GM12872 (cell line): ENCODE data around the gene LEFTY2.

Experiments used
- TF ChIP-seq, protein P1 (sequence below): IDR thresholded peaks from 3 replicates; pipeline ENCODE4 v1.5.1; 2011; ENCODE audit warnings: low read depth, mild to moderate bottlenecking, low read length, moderate library complexity; ENCODE audit not compliant: insufficient read depth

LEFTY2 gene

DNA sequence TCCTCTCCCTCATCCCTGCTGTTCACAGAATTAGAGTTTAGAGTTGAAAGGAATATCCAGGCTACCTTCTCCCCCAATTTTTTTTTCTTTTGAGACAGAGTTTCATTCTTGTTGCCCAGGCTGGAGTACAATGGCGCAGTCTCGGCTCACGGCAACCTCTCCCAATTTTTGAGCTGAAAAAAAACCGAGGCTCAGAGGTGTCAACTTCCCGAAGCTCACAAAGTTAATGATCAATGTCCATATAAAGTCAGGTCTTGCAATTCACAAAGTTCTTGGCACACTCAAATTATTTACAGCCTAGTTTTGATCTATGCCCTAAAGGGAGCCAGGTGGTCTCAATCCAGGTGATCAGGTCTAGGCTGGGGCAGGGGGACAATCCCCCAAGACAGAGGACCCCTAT is 51.3 kb downstream of the LEFTY2 start:
- TF ChIP-seq, protein P1, sequence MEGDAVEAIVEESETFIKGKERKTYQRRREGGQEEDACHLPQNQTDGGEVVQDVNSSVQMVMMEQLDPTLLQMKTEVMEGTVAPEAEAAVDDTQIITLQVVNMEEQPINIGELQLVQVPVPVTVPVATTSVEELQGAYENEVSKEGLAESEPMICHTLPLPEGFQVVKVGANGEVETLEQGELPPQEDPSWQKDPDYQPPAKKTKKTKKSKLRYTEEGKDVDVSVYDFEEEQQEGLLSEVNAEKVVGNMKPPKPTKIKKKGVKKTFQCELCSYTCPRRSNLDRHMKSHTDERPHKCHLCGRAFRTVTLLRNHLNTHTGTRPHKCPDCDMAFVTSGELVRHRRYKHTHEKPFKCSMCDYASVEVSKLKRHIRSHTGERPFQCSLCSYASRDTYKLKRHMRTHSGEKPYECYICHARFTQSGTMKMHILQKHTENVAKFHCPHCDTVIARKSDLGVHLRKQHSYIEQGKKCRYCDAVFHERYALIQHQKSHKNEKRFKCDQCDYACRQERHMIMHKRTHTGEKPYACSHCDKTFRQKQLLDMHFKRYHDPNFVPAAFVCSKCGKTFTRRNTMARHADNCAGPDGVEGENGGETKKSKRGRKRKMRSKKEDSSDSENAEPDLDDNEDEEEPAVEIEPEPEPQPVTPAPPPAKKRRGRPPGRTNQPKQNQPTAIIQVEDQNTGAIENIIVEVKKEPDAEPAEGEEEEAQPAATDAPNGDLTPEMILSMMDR, result no peak

DNA sequence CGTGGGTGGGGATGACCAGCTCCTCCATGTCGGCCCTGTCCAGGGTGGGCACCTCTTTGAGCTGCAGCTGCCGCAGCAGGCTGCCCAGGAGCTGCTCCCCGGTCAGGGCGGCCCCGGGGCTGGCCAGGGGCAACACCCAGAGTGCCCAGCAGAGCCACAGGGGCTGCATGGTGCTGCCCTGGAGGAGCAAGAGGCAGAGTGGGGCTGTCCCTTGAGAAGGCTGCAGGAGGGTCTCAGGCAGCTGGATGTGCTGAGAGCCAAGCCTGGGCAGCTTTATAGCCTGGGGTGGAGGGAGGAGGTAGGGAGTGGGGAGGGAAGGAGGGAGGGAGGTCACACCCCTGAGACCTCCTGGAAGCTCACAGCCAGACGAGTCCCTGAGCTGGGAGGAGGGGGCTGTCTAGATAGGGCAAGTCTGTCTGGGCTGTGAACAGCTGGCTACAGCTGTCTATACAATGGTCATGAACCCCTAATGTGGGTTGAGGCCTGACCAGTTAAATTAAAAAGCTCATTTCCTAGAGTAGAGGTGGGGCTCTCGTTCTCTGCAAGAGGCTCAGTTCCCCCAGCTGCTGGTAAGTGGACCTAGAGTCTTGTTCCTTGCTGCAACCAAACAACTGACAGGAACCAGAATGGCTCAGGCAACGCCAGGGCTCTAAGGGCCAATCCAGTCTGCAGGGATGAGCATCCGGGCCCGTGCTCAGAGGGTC is 52.0 kb downstream of the LEFTY2 start, which contains the start of gene LEFTY1:
LEFTY1 (minus strand) TSS at position 249 of the 704 bp plus-strand sequence; CDS start at position 169, 80 bp downstream.
- TF ChIP-seq, protein P1, result no peak

DNA sequence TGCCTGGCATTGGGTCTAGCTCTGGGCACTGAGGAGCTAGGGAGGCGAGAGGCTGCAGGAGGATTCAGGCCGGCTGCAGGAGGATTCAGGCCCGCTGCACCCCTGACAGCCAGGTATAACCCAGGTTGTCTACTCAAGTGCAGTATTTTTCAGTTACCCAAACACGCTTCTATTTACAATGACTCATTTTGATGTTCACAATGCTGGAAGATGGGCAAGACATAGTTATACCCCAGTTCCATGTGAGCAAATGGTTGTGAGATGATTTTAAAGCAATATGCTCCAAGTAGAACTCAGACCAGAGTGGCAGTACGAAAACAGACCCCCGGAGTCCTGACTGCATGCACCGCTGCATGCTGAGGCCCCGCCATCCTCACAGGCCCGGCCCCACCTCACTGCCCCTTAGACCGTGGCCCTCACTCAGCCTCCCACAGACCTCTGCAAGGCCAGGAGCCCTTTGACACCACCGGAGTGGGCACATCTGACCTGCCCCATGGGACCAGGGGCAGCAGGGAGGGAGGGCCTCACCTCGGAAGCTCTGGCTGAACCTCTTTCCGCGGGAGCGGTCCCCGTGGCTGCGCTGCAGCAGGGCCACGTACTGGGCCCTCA is 52.6 kb downstream of the LEFTY2 start:
- TF ChIP-seq, protein P1, result no peak

DNA sequence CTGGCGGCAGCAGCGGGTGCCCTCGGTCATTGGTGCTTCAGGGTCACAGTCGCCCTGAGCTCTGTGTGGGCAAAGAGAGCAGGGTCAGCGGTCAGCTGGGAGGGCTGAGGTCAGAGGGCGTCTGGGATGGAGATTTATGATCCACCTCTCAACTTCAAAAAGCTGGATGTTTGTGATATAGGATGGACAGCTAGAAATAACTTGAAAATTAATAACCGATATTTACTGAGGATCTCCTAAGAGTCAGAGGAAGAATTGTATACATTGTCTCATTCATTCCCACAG is 54.0 kb downstream of the LEFTY2 start:
- TF ChIP-seq, protein P1, result no peak
